RWPE1 (cell line): ENCODE results near the gene TTBK1.
"Not testable (repeated sequence)": the region's sequence is repeated elsewhere in the genome, so short reads cannot be mapped to it uniquely, and the experiment has no call there.

Experiments
- CTCF ChIA-PET: fragments of 350-600 bp; sonication (Branson Sonifier 250); formaldehyde crosslinking; extraction: SDS; loops from one replicate; lab custom pipeline; 2021; lab: Yijun Ruan, JAX
- POLR2A ChIA-PET: fragments of 400-600 bp; formaldehyde crosslinking; extraction: SDS; loops from one replicate; lab custom pipeline; 2020; ENCODE audit warnings: antibody characterized with exemption; ENCODE audit not compliant: low non-redundant PET; lab: Yijun Ruan, JAX
- DNase-seq: peaks from one replicate; pipeline ENCODE4 v3.0.0; 2012; ENCODE audit warnings: low spot score
- H3K27ac ChIP-seq: fragments of 450-650 bp; 2 replicates; pipeline ENCODE4 v1.5.1; 2017
- TF ChIP-seq, protein P1 (sequence below): fragments of 450-650 bp; conservative IDR thresholded peaks from 2 replicates; pipeline ENCODE4 v1.5.1; 2017; ENCODE audit warnings: low read depth, mild to moderate bottlenecking

TTBK1 gene

DNA sequence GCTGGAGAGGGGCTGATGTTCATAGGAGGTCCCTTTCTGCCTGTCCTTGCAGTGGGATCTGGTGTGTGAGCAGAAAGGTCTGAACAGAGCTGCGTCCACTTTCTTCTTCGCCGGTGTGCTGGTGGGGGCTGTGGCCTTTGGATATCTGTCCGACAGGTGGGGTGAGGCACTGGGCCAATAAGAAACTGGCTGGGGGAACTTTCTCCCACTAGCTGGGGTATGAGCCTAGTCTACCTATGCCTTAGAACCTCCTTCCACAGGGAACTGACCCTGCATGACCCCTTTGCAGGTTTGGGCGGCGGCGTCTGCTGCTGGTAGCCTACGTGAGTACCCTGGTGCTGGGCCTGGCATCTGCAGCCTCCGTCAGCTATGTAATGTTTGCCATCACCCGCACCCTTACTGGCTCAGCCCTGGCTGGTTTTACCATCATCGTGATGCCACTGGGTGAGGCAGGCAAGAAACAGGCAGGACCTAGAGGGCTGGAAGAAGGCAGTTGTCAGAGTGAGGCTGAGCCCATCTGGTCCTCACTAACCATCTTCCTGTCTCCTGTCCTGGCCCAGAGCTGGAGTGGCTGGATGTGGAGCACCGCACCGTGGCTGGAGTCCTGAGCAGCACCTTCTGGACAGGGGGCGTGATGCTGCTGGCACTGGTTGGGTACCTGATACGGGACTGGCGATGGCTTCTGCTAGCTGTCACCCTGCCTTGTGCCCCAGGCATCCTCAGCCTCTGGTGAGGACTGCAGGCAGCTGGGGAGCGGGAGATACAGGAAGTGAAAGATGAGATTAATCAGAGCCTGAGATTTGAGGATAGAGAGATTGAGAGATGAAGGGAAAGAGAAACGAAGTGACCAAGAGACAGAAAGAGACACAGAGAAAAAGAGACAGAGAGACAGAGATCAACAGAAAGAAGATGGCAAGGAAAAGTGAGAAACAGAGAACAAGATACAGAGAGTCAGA, 56.3 kb downstream of the TTBK1 start:
- no peak for DNase-seq
- H3K27ac ChIP-seq: no peak overlapping the region
- CTCF ChIA-PET: interaction anchor here (0.7 kb wide), 1 partner anchor 31 kb away, joined by 3 read pairs; no protein-coding TSS in a partner anchor
- TF ChIP-seq, protein P1, sequence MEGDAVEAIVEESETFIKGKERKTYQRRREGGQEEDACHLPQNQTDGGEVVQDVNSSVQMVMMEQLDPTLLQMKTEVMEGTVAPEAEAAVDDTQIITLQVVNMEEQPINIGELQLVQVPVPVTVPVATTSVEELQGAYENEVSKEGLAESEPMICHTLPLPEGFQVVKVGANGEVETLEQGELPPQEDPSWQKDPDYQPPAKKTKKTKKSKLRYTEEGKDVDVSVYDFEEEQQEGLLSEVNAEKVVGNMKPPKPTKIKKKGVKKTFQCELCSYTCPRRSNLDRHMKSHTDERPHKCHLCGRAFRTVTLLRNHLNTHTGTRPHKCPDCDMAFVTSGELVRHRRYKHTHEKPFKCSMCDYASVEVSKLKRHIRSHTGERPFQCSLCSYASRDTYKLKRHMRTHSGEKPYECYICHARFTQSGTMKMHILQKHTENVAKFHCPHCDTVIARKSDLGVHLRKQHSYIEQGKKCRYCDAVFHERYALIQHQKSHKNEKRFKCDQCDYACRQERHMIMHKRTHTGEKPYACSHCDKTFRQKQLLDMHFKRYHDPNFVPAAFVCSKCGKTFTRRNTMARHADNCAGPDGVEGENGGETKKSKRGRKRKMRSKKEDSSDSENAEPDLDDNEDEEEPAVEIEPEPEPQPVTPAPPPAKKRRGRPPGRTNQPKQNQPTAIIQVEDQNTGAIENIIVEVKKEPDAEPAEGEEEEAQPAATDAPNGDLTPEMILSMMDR: no peak
- POLR2A ChIA-PET: no interaction called here

DNA sequence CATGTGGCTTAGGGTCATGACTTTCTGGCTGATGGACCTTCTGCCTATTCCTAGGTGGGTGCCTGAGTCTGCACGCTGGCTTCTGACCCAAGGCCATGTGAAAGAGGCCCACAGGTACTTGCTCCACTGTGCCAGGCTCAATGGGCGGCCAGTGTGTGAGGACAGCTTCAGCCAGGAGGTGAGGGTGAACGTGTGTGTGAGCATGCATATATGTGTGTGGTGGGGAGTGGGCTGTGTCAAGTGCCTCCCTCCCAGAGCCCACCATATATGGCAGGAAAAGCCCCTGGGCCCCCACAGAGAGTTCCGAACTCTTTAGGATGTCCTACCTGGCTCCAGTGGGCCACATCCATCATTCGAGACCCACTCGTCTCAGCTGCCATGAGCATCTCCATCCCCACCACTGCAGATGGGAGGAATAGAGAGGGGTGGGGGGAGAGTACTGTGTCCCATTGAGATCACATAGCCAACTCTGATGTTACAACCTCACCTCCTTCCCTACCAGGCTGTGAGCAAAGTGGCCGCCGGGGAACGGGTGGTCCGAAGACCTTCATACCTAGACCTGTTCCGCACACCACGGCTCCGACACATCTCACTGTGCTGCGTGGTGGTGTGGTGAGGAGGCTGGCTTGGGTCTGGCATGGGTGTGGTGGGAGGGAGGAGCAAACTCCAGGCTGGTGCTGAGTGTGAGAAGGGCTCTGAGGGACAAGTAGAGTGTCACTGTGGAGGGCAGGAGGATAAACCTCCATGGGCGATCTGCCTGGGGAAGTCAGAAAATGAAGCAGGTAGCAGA, 58.0 kb downstream of the TTBK1 start:
- CTCF ChIA-PET: no interaction called here
- TF ChIP-seq, protein P1: no peak

DNA sequence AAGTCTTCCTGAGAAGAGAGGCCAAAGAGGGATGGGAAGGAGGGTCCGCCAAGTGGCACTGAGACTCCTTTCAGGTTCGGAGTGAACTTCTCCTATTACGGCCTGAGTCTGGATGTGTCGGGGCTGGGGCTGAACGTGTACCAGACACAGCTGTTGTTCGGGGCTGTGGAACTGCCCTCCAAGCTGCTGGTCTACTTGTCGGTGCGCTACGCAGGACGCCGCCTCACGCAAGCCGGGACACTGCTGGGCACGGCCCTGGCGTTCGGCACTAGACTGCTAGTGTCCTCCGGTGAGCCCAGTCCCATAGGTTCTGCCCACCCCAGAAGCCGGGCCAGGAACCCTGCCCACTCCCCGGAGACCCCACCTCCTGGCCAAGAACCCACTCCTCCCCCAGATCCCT, 58.8 kb downstream of the TTBK1 start:
- H3K27ac ChIP-seq: no peak overlapping the region
- CTCF ChIA-PET: no interaction called here
- no peak for DNase-seq
- POLR2A ChIA-PET: no interaction called here
- TF ChIP-seq, protein P1: no peak

More for the DNA sequence above, 58.0 kb downstream of the TTBK1 start:
- no peak for DNase-seq
- H3K27ac ChIP-seq: no peak overlapping the region
- POLR2A ChIA-PET: no interaction called here

DNA sequence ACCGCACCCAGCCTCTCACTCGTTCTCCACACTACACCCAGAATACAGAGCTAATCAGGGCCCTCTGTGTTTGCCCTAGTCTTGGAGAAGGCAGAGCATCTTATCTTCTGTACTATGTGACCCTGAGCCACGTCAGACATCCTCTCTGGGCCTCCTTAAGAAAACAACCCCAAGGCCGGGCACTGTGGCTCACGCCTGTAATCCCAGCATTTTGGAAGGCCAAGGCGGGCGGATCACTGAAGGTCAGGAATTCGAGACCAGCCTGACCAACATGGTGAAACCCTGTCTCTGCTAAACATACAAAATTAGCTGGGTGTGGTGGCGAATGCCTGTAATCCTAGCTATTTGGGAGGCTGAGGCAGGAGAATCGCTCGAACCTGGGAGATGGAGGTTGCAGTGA, 59.7 kb downstream of the TTBK1 start:
- CTCF ChIA-PET, H3K27ac ChIP-seq, DNase-seq, POLR2A ChIA-PET: not testable (repeated sequence)

DNA sequence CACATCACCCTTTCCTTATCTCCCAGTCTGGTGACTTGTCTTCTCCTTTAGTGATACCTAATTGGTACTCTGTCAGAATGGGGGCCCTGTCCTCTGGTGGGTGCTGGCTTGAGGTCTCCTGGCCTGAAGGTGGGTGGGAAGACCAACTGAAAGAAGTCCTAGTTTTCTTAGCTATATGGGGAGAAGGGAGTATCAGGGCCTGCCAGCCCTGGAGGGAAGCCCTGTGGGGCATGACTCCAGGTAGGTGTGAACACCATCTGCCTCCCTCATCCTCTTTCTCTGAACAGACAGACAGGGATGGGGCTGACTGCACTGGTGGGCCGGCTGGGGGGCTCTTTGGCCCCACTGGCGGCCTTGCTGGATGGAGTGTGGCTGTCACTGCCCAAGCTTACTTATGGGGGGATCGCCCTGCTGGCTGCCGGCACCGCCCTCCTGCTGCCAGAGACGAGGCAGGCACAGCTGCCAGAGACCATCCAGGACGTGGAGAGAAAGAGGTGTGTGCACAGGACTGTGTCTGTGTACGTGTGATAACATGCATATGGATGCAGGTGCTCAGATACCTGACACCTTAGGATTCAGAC, 60.6 kb downstream of the TTBK1 start:
- ChIA-PET CTCF (interaction anchor here (0.6 kb wide), 1 partner anchor 40 kb away, joined by 3 read pairs; no protein-coding TSS in a partner anchor), POLR2A (no interaction called here)
- TF ChIP-seq, protein P1: no peak
- no peak overlapping the region for H3K27ac ChIP-seq
- no peak for DNase-seq

DNA sequence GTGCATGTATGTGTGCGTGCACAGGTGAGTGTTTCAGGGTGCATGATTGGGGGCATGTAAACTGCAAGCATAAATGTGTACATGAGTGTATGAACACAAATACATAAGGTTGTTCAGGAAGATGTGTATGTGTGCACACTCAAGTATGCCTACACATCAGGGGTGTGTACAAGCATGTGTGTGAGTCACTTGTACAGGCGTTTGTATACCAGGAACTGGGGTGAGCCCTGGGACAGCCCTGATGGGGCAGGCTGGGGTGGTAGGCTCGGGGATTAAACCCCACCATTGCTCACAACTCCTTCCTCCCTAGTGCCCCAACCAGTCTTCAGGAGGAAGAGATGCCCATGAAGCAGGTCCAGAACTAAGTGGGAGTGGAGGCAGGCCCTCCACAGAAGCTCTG, 61.1 kb downstream of the TTBK1 start:
- ChIA-PET CTCF (interaction anchor here (0.6 to 1.1 kb wide), 2 partner anchors 29 to 40 kb away, joined by 3 read pairs; no protein-coding TSS in a partner anchor), POLR2A (no interaction called here)
- no peak overlapping the region for H3K27ac ChIP-seq
- TF ChIP-seq, protein P1: no peak
- no peak for DNase-seq
